WTC11 (cell line): ENCODE results near the gene NUP62CL. TPM values are rescaled to one million over a fixed set of nuclear protein-coding genes. Genes with fewer than 3 reads are reported as not detected.

Experiments used
- ATAC-seq: fragments of 200-7000 bp; cut with Tn5 transposase; 2 replicates; pipeline ENCODE4 v1.10.0; 2021; ENCODE audit warnings: mild to moderate bottlenecking, moderate library complexity
- Bru-seq: library from RNA; stranded (reverse); fragments of 400-500 nt; gene quantifications from one replicate; lab custom pipeline; 2021; lab: Mats Ljungman, UMichigan
- CTCF ChIA-PET: fragments of 300-600 bp; sonication (Branson Sonifier 250); formaldehyde crosslinking; loops from one replicate; lab custom pipeline; 2021; ENCODE audit warnings: antibody characterized with exemption; lab: Charles Lee
- POLR2A ChIA-PET: fragments of 350-600 bp; sonication (Branson Sonifier 250); formaldehyde crosslinking; loops from one replicate; lab custom pipeline; 2021; ENCODE audit warnings: antibody characterized with exemption; lab: Charles Lee
- DNase-seq: peaks from one replicate; pipeline ENCODE4 v3.0.0; 2021; ENCODE audit warnings: low spot score
- H3K27ac Mint-ChIP-seq: 2 replicates; pipeline ENCODE4 v1.8.0; 2021; ENCODE audit warnings: mixed read lengths
- H3K27me3 Mint-ChIP-seq: 2 replicates; pipeline ENCODE4 v1.8.0; 2021; ENCODE audit warnings: low read depth, mild to moderate bottlenecking, moderate library complexity, mixed read lengths
- H3K36me3 Mint-ChIP-seq: 2 replicates; pipeline ENCODE4 v1.8.0; 2021; ENCODE audit warnings: mixed read lengths
- H3K4me1 Mint-ChIP-seq: 2 replicates; pipeline ENCODE4 v1.8.0; 2022; ENCODE audit warnings: mixed read lengths
- H3K4me3 Mint-ChIP-seq: 2 replicates; pipeline ENCODE4 v1.8.0; 2021; ENCODE audit warnings: mild to moderate bottlenecking, moderate library complexity, mixed read lengths
- H3K9me3 Mint-ChIP-seq: 2 replicates; pipeline ENCODE4 v1.8.0; 2021; ENCODE audit warnings: mixed read lengths
- EMX1 ChIP-seq: fragments of 250-450 bp; sonication (Bioruptor Pico); IDR thresholded peaks from 2 replicates; pipeline ENCODE4 v1.8.0; 2021; ENCODE audit warnings: mild to moderate bottlenecking
- ESRRA ChIP-seq: sonication (generic); formaldehyde crosslinking; IDR thresholded peaks from 2 replicates; pipeline ENCODE4 v1.8.1; 2022; ENCODE audit warnings: mild to moderate bottlenecking, missing genetic modification reagents, borderline replicate concordance
- FOXP1 ChIP-seq: sonication (generic); formaldehyde crosslinking; IDR thresholded peaks from 2 replicates; pipeline ENCODE4 v1.8.0; 2022; ENCODE audit warnings: missing genetic modification reagents, mild to moderate bottlenecking, moderate library complexity, borderline replicate concordance
- MYBL2 ChIP-seq: sonication (generic); formaldehyde crosslinking; IDR thresholded peaks from 2 replicates; pipeline ENCODE4 v1.8.1; 2023; ENCODE audit warnings: mild to moderate bottlenecking, moderate library complexity, missing genetic modification reagents
- NFATC4 ChIP-seq: fragments of 250-450 bp; sonication (Bioruptor Pico); IDR thresholded peaks from 2 replicates; pipeline ENCODE4 v1.9.0; 2021; ENCODE audit warnings: mild to moderate bottlenecking
- NFYB ChIP-seq: sonication (generic); formaldehyde crosslinking; conservative IDR thresholded peaks from 2 replicates; pipeline ENCODE4 v1.8.0; 2022; ENCODE audit warnings: low read depth, missing genetic modification reagents
- OVOL2 ChIP-seq: fragments of 250-450 bp; sonication (Bioruptor Pico); IDR thresholded peaks from 2 replicates; pipeline ENCODE4 v1.9.0; 2021; ENCODE audit warnings: mild to moderate bottlenecking, borderline replicate concordance
- RELA ChIP-seq: sonication (generic); formaldehyde crosslinking; IDR thresholded peaks from 2 replicates; pipeline ENCODE4 v1.8.1; 2022; ENCODE audit warnings: missing genetic modification reagents, mild to moderate bottlenecking, borderline replicate concordance
- ZBTB21 ChIP-seq: sonication (generic); formaldehyde crosslinking; IDR thresholded peaks from 2 replicates; pipeline ENCODE4 v1.8.1; 2023; ENCODE audit warnings: mild to moderate bottlenecking, missing genetic modification reagents, borderline replicate concordance
- ZNF138 ChIP-seq: sonication (generic); formaldehyde crosslinking; conservative IDR thresholded peaks from 2 replicates; pipeline ENCODE4 v1.8.1; 2022; ENCODE audit warnings: mild to moderate bottlenecking, moderate library complexity, missing genetic modification reagents
- ZNF232 ChIP-seq: sonication (generic); formaldehyde crosslinking; IDR thresholded peaks from 2 replicates; pipeline ENCODE4 v1.8.0; 2022; ENCODE audit warnings: mild to moderate bottlenecking, missing genetic modification reagents
- ZNF317 ChIP-seq: sonication (generic); formaldehyde crosslinking; IDR thresholded peaks from 2 replicates; pipeline ENCODE4 v1.8.1; 2023; ENCODE audit warnings: low read depth, mild to moderate bottlenecking, moderate library complexity, missing genetic modification reagents, borderline replicate concordance
- ZNF416 ChIP-seq: fragments of 250-450 bp; sonication (Bioruptor Pico); IDR thresholded peaks from 2 replicates; pipeline ENCODE4 v1.9.0; 2021; ENCODE audit warnings: mild to moderate bottlenecking, inconsistent platforms
- long read RNA-seq, 3 experiments: library from RNA in 1 of 3; library from capped mRNA in 1 of 3; library from polyadenylated mRNA in 1 of 3; unstranded in 2 of 3; stranded (forward) in 1 of 3; transcript quantifications; one replicate each; pipeline ENCODE4 v2.0.0, GENCODE V29; 2021
- total RNA-seq: library from RNA; stranded (reverse); gene quantifications from 3 replicates; pipeline ENCODE4 v1.2.3, GENCODE V29; 2021
- TF ChIP-seq, protein P1 (sequence below): sonication (generic); formaldehyde crosslinking; IDR thresholded peaks from 2 replicates; pipeline ENCODE4 v1.8.1; 2023; ENCODE audit warnings: mild to moderate bottlenecking, missing genetic modification reagents
- TF ChIP-seq, protein P2 (sequence below): sonication (generic); formaldehyde crosslinking; IDR thresholded peaks from 2 replicates; pipeline ENCODE4 v1.8.0; 2022; ENCODE audit warnings: mild to moderate bottlenecking, missing genetic modification reagents
- TF ChIP-seq, protein P3 (sequence below): sonication (generic); formaldehyde crosslinking; IDR thresholded peaks from 2 replicates; pipeline ENCODE4 v1.8.1; 2023; ENCODE audit warnings: mild to moderate bottlenecking, moderate library complexity, missing genetic modification reagents
- TF ChIP-seq, protein P4 (sequence below): sonication (generic); formaldehyde crosslinking; IDR thresholded peaks from 2 replicates; pipeline ENCODE4 v1.8.0; 2023; ENCODE audit warnings: missing genetic modification reagents
- TF ChIP-seq, protein P5 (sequence below): sonication (generic); formaldehyde crosslinking; IDR thresholded peaks from 2 replicates; pipeline ENCODE4 v1.8.1; 2023; ENCODE audit warnings: mild to moderate bottlenecking, missing genetic modification reagents, moderate library complexity
- TF ChIP-seq, protein P6 (sequence below): sonication (generic); formaldehyde crosslinking; IDR thresholded peaks from 2 replicates; pipeline ENCODE4 v1.8.0; 2022; ENCODE audit warnings: mild to moderate bottlenecking, missing genetic modification reagents

Gene NUP62CL, protein sequence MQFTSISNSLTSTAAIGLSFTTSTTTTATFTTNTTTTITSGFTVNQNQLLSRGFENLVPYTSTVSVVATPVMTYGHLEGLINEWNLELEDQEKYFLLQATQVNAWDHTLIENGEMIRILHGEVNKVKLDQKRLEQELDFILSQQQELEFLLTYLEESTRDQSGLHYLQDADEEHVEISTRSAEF
- total RNA-seq (3.3 to 6.2 TPM (median 5.5 TPM) in 3 replicates), Bru-seq, nascent RNA (percentile 49 among the genes with signal in this experiment)
- long read RNA-seq, experiment 1, partial matches to known transcripts = 0 of 11 reads
- long read RNA-seq, experiment 1, other reads (novel, unspliced or antisense) = 11 of 11 reads
- long read RNA-seq, experiment 2, partial matches to known transcripts = 0 of 2 reads
- long read RNA-seq, experiment 2, other reads (novel, unspliced or antisense) = 1 of 2 reads
- long read RNA-seq, experiment 3, partial matches to known transcripts = 0 of 4 reads
- long read RNA-seq, experiment 3, other reads (novel, unspliced or antisense) = 4 of 4 reads

DNA sequence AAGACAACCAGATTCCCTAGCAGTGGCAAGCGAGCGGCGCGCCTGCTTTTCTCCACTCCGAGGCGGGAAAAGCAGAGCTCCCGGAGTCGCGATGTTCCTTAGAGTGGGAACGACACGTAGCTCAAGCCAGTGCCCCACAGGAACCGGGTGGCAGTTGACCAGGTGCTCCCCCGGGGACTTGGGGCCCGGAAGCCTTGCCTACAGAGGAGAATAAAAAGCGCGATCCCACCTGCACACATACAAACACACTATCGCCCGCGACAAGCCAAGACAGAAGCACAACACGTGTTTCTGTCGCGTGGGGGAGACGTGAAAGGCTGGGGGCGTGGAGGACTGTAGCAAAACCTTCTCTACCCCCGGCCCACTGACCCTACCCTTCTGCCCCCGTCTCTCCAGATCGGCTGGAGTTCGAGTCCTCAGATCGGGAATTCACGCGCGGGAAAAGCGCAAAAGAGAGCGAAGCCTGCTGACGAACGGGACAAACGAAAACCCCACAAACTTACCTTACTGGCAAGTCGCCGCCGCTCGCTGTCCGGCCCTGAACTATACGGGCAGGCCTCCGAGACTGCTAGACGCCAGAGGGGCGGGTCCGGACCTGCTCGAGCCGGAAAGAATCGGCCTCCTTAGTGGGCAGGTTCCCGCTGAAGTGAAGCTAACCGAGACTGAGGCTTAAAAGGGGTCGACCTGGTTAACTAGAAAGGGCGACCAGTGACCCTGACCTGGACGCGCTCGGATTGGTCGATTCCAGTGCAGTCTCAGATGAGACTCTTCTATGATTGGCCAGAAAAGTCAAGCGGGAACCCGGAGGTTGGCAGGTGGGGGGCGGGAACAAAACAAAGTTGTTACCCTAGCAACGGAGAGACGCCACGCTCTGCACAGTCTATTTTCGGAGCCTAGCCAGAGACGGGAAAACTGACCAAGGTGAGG is at the start of gene NUP62CL, which contains the start of gene DNAAF6:
NUP62CL (minus strand) TSS at position 664 of the 927 bp plus-strand sequence. CDS start 31,287 bp downstream, outside the sequence.
DNAAF6 (plus strand) TSS at position 842 of the 927 bp plus-strand sequence. CDS start 6,265 bp downstream, outside the sequence.
- DNase-seq (peak; percentile 82), ATAC-seq (peak; percentile 99)
- no peaks in the 10 kb centered on the region for H3K9me3 Mint-ChIP-seq
- H3K4me1 Mint-ChIP-seq = peaks cover 16% of the 10 kb centered on the region
- no peaks in the 10 kb centered on the region for H3K36me3 Mint-ChIP-seq
- TF ChIP-seq NFYB (CRISPR knock-in tag) (peak; percentile 51), ZNF232 (CRISPR knock-in tag) (no peak)
- POLR2A ChIA-PET = no interaction called here
- CTCF ChIA-PET = no interaction called here
- H3K4me3 Mint-ChIP-seq = peak within 1 kb of the TSS; percentile 82
- peak within 1 kb of the TSS; percentile 95 for H3K27ac Mint-ChIP-seq
- H3K27me3 Mint-ChIP-seq = no peaks in the 10 kb centered on the region

DNA sequence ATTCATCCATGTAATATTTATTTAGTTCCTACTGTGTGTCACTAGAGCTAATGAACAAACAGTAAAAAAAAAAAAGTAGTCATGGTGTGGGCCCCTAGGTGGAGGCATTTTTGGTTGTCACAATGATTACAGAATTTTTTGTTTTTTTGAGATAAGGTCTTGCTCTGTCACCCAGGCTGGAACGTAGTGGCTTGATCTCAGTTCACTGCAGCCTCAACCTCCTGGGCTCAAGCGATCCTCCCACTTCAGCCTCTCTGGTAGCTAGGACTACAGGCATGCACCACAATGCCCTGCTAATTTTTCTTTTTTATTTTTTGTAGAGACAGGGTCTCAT is 22.2 kb upstream of the NUP62CL start:
- H3K36me3 Mint-ChIP-seq = no peaks in the 10 kb centered on the region
- ATAC-seq (no peak), DNase-seq (no peak)
- ChIA-PET POLR2A (no interaction called here), CTCF (no interaction called here)
- H3K9me3 Mint-ChIP-seq = no peaks in the 10 kb centered on the region
- no peaks in the 10 kb centered on the region for H3K4me1 Mint-ChIP-seq
- no peak overlapping the region for H3K27ac Mint-ChIP-seq
- TF ChIP-seq, protein P1, sequence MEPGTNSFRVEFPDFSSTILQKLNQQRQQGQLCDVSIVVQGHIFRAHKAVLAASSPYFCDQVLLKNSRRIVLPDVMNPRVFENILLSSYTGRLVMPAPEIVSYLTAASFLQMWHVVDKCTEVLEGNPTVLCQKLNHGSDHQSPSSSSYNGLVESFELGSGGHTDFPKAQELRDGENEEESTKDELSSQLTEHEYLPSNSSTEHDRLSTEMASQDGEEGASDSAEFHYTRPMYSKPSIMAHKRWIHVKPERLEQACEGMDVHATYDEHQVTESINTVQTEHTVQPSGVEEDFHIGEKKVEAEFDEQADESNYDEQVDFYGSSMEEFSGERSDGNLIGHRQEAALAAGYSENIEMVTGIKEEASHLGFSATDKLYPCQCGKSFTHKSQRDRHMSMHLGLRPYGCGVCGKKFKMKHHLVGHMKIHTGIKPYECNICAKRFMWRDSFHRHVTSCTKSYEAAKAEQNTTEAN = no peak
- TF ChIP-seq ZBTB21 (CRISPR knock-in tag) = no peak
- TF ChIP-seq, protein P2, sequence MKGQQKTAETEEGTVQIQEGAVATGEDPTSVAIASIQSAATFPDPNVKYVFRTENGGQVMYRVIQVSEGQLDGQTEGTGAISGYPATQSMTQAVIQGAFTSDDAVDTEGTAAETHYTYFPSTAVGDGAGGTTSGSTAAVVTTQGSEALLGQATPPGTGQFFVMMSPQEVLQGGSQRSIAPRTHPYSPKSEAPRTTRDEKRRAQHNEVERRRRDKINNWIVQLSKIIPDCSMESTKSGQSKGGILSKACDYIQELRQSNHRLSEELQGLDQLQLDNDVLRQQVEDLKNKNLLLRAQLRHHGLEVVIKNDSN (CRISPR knock-in tag) = no peak
- no peak overlapping the region for H3K4me3 Mint-ChIP-seq
- H3K27me3 Mint-ChIP-seq = no peaks in the 10 kb centered on the region

DNA sequence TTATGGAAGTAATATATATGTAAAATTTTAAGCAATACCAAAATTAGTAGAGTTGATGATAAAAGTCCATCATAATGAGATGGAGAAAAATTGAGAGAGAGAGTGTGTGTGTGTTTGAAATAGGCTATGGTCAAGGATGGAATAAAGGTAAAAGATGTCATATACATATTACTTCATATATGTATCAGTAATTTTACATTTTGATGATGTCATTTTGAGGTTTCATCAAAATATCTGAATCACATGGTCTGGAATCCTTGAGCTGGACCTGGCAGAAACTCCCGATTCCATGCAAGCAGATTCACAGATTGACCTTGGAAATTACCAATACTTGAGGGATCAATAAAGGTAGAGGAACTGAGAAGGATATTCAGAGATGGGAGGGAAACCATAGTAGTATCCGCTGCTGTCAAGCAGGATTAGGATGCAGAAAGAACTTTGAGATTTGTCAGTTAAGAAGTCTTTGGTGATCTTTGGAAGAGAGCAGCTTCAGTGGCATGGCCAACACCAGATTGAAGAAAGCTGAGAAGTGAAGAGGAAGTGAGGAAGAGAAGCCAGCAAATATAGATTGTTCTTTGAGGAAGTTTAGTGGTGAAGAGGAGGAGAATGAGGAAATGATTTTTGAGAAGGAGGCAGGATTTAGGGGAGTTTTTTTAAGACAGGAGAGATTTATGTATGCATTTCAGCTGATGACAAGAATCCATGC is 21.7 kb upstream of the NUP62CL start:
- no peak for DNase-seq
- CTCF ChIA-PET = no interaction called here
- ATAC-seq = no peak
- H3K9me3 Mint-ChIP-seq = no peaks in the 10 kb centered on the region
- H3K4me3 Mint-ChIP-seq = no peak overlapping the region
- no peaks in the 10 kb centered on the region for H3K27me3 Mint-ChIP-seq
- H3K27ac Mint-ChIP-seq = no peak overlapping the region
- H3K36me3 Mint-ChIP-seq = no peaks in the 10 kb centered on the region
- H3K4me1 Mint-ChIP-seq = no peaks in the 10 kb centered on the region
- POLR2A ChIA-PET = no interaction called here
- TF ChIP-seq RELA = no peak
- TF ChIP-seq EMX1 = no peak
- TF ChIP-seq ZNF138 (CRISPR knock-in tag) = no peak
- TF ChIP-seq MYBL2 (CRISPR knock-in tag) = no peak
- TF ChIP-seq FOXP1 (CRISPR knock-in tag) = no peak
- no peak for TF ChIP-seq ZNF416 (CRISPR knock-in tag)
- TF ChIP-seq, protein P1 = no peak
- no peak for TF ChIP-seq ZNF317
- no peak for TF ChIP-seq ESRRA (CRISPR knock-in tag)
- no peak for TF ChIP-seq NFATC4 (CRISPR knock-in tag)
- TF ChIP-seq, protein P3, sequence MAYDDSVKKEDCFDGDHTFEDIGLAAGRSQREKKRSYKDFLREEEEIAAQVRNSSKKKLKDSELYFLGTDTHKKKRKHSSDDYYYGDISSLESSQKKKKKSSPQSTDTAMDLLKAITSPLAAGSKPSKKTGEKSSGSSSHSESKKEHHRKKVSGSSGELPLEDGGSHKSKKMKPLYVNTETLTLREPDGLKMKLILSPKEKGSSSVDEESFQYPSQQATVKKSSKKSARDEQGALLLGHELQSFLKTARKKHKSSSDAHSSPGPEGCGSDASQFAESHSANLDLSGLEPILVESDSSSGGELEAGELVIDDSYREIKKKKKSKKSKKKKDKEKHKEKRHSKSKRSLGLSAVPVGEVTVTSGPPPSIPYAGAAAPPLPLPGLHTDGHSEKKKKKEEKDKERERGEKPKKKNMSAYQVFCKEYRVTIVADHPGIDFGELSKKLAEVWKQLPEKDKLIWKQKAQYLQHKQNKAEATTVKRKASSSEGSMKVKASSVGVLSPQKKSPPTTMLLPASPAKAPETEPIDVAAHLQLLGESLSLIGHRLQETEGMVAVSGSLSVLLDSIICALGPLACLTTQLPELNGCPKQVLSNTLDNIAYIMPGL (CRISPR knock-in tag) = no peak
- TF ChIP-seq, protein P4, sequence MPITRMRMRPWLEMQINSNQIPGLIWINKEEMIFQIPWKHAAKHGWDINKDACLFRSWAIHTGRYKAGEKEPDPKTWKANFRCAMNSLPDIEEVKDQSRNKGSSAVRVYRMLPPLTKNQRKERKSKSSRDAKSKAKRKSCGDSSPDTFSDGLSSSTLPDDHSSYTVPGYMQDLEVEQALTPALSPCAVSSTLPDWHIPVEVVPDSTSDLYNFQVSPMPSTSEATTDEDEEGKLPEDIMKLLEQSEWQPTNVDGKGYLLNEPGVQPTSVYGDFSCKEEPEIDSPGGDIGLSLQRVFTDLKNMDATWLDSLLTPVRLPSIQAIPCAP (CRISPR knock-in tag) = no peak
- TF ChIP-seq, protein P5, sequence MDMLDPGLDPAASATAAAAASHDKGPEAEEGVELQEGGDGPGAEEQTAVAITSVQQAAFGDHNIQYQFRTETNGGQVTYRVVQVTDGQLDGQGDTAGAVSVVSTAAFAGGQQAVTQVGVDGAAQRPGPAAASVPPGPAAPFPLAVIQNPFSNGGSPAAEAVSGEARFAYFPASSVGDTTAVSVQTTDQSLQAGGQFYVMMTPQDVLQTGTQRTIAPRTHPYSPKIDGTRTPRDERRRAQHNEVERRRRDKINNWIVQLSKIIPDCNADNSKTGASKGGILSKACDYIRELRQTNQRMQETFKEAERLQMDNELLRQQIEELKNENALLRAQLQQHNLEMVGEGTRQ = no peak
- TF ChIP-seq OVOL2 (CRISPR knock-in tag) = no peak
- TF ChIP-seq, protein P6, sequence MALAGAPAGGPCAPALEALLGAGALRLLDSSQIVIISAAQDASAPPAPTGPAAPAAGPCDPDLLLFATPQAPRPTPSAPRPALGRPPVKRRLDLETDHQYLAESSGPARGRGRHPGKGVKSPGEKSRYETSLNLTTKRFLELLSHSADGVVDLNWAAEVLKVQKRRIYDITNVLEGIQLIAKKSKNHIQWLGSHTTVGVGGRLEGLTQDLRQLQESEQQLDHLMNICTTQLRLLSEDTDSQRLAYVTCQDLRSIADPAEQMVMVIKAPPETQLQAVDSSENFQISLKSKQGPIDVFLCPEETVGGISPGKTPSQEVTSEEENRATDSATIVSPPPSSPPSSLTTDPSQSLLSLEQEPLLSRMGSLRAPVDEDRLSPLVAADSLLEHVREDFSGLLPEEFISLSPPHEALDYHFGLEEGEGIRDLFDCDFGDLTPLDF (CRISPR knock-in tag) = no peak
